Sciatic nerve (tissue), 2 donors: Measurements from ENCODE around the gene FAM124B. TPM values are rescaled to one million over a fixed set of nuclear protein-coding genes. Genes with fewer than 3 reads are reported as not detected.
"Not testable (repeated sequence)": the region's sequence is repeated elsewhere in the genome, so short reads cannot be mapped to it uniquely, and the experiment has no call there.

Experiments used
- ATAC-seq: fragments of 200-7000 bp; cut with Tn5 transposase; one replicate; pipeline ENCODE4 v1.9.1; 2020; ENCODE audit warnings: mild to moderate bottlenecking, moderate library complexity
- DNase-seq: peaks from one replicate; pipeline ENCODE4 v3.0.0-alpha.2; 2020; ENCODE audit warnings: low spot score
- intact Hi-C: fragments of 100-400 bp; cut with DNase I; formaldehyde crosslinking; loops from one replicate; pipeline ENCODE4 v1.14.2; 2022
- total RNA-seq: library from RNA; stranded (reverse); fragmentation: NEBNext Ultra II Directional; extraction: Animal tissue kit (Norgen Biotek cat#: 25700); gene quantifications from one replicate; pipeline ENCODE4 v1.2.1, GENCODE V29; 2021
- donor health status: DM: no; HTN: no; CAD: no.
- donor health status: DM: no; HTN: no; CAD: no.

FAM124B gene
- total RNA-seq, 1 donor from 2014 or later, result 6.3 TPM

DNA sequence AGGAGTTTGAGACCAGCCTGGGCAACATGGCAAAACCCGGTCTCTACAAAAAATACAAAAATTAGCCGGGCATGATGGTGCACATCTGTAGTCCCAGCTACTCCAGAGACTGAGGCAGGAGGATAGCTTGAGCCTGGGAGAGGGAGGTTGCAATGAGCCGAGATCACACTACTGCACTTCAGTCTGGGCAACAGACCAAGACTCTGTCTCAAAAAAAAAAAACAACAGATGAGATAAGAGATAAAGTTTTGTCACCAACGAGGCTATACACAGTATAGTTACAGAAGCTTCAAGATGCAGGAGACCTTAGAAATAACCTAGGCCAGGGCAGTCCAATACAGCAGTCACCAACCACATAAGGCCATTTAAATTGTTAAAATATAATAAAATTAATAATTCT, 9.4 kb downstream of the FAM124B start:
- no peak for DNase-seq
- intact Hi-C loops, result no loop called here
- ATAC-seq, result no peak

DNA sequence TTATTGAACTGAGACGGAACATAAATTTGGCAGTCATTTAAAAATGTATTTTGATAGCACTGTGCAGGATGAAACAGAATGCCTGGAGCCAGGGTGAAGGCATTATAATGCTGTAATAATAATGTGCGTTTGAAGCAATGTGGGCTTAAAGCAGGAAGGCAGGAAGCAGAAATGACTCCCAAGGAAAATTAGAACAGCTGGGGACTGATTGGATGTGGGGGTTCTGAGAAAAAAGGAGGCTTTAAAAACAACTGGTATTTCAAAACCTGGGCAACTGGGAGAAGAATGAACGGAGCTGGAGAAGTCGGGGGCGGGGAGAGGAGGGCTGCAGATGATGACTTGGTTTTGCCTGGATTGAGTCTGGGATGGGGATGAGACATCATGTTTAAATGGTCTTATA, 12.6 kb downstream of the FAM124B start:
- ATAC-seq (no peak), DNase-seq (no peak)
- intact Hi-C loops, result no loop called here

DNA sequence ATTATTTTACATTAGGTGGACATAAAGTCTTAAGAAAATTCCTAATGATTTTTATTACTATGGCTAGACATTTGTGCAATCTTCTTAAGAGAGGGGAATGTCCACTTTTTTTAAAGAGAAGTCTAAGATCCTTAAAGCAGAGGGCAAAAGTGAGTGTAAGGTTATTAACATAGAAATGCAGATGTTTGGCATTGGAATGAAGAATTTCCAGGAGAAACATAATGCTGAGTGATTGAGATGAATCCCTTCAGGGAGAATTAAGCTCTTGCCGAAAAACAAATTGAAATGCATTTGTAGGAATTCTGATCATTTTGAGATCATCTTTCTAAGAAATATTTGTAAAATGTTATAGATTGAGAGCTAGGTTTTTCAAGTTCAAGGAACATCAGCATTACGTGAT, 15.0 kb downstream of the FAM124B start:
- no peak for DNase-seq
- intact Hi-C loops, result no loop called here
- no peak for ATAC-seq

DNA sequence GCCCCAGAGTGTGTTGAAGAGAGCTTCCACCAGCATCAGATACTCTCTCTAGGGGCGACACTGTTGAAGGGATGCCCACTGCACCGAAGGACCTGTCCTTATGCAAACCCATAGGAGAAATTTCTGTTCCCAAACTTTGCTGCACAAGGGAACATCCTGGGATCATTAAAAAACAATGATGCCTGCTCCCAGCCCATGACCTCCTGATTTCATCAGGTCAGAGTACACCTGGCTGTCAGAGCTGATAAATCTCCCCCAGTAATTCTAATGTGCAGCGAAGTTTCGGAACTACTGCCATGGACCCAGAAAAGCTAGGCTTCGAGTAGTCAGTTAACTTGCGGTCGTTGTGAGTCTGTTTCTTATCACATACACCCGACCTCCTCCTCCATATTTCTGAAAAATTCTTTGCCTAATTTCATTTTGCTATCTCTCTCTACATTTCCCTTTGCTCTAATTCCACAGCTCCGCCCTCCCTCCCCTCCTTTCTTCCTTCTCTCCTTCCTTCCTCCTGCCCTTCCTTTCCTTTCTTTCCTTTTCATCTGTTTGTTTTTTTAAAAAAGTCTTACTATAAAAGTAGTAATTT, 18.8 kb downstream of the FAM124B start:
- DNase-seq (no peak), ATAC-seq (no peak)
- intact Hi-C loops, result no loop called here

DNA sequence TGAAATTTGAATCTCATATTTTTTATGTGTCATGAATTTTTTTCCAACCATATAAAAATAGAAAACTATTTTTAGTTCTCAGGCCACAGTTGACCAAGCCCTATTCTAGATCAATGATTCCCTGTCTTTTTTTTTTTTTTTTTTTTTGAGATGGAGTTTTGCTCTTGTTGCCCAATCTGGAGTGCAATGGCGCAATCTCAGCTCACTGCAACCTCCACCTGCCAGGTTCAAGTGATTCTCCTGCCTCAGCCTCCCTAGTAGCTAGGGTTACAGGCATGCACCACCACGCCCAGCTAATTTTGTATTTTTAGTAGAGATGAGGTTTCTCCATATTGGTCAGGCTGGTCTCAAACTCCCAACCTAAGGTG, 19.6 kb downstream of the FAM124B start:
- DNase-seq, ATAC-seq, intact Hi-C loops: not testable (repeated sequence)

DNA sequence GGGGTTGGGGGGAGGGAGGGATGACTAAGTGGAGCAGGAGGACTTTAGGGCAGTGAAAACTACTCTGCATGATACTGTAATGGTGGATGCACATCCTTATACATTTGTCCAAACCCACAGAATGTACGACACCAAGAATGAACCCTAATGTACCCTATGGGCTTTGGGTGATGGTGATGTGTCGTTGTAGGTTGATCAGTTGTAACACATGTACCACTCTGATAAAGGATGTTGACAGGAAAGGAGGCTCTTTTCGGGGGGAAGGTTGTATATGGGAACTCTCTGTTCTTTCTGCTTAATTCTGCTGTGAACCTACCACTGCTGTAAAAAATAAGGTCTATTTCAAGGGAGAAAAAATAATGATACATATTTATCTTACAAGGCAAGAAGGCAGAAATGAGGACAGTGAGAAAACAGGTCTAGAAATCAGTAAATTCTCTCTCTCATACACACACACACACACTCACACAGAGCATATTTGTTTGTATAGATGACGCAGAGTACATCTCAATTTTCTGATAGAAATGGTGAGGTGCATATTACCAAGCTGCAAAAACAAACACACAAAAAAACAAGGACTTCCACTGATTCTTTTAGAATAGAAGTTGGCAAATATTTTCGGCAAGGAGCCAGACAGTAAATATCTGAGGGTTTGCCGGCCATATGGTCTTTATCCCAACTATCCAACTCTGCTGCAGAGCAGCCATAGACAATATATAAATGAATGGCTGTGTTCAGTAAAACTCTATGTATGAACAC, 20.2 kb downstream of the FAM124B start:
- intact Hi-C loops, result no loop called here
- DNase-seq, result no peak
- ATAC-seq, result no peak

DNA sequence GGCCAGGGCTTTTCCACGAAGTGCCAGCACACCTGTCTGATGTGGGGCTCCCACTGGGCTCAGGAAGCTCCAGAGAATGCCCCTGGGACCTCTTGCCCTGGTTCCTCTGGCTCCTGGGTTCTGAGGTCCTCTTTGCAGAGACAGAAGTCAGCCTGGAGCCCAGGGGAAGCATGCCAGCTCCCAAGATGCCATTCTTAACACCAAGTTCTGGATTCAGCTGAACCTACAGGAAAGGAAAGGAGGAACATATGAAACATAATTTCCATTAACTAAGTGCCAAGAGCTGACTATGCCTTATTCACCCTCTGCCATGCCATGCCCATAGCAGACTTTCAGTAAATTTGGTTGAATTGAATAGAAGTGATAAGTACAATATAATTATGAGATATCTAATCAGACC, 21.9 kb downstream of the FAM124B start:
- intact Hi-C loops, result no loop called here
- peak; percentile 42 for ATAC-seq

DNA sequence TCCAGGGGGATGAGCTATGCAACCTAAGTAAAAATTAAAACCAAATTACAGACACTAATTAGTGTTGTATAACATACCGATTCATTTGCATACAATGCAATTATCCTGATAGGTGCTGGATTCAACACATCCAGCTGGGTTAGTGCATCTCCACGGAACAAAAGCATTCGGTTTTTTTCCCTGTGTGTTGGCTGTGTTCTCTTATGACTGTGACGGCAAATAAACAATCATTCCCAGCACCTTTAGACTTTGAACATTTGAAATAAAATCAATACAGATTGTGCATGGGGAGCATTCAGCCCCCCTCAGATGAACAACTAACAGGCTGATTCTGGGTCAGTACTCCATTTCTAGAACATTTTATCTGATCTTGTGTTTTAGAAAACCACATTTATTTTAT, 22.7 kb downstream of the FAM124B start:
- no peak for ATAC-seq
- no peak for DNase-seq
- intact Hi-C loops, result no loop called here

More for the DNA sequence above, 21.9 kb downstream of the FAM124B start:
- no peak for DNase-seq

DNA sequence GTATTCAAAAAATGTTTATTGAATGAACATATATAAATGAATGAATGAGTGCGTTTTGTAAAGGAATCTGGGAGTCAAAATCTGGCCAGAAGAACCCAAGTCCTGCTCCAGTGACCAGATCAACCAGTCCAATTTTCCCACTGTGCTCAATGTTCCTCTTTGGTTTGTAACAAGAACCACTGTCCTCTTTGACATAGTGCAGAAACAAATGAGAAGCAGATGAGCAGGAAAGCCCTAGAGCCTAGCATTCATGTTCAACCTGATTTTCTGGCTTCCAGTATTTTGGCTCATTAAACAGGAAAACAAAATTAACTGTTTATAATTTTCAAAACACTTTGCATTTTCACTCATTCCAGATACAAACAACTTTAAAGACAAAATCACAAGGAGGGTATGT, 23.2 kb downstream of the FAM124B start:
- peak; percentile 86 for ATAC-seq
- no peak for DNase-seq
- intact Hi-C loops, result no loop called here

DNA sequence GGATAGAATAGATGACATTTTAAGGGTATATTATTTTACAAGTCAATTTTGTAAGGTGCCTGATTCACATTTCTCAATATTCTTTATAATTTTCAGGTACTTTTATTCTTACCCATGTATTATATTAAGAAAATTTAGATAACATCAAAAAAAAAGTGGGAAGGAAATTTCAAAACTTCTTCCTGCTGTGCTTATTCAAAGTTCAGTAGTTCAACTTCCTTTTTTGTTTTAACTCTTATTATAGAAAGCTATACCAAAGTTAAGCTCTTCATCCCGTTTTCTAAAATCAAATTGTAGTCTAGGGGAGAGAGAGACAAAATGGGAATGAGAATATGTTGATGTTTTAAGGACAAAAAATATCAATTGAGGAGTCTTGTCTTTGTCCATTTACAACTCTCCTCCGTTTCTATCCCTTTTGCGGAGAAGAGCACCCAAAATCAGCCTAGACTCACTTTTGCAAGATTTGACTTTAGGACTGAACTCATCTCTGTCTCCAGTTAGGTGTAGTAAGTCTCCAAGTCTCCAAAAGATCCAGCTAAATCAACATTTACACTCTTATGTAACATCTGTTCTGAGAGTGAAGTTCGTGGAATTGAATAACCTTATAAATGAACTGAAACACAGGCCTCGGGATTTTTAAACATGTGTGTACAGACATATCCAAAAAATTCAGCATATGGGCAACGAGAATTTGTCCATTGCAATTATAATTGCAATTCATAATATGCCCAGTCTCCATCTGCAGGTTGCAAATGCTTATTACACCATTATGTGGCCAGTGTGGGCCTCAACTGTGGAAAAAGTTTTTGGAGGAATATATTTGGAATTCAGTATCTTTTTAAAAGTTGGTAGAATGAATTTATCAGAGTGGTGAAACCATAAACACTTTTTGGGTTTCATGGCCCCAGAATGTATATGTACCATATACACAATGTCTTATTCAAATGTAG, 23.9 kb downstream of the FAM124B start:
- intact Hi-C loops, result no loop called here
- DNase-seq, result no peak

DNA sequence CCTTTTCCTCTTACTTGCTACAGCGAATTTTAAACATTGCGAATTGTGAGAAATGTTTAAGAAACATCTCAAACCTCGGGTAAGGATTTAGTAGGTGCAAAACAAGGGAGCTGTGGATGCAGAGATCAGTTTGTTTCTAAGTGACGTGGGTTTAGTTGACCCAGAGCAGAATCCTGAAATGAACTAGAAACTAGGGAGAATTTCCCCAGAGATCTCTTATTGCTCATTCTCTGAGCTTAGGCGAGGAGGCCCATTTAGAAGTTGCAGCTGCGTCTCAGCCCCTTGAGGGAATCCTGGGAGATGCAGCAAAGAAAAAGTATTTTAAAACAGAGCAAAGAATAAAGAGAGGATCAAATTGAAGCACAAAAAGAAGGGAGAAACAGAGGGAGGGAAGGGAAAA, 29.3 kb downstream of the FAM124B start:
- DNase-seq (no peak), ATAC-seq (peak; percentile 68)
- intact Hi-C loops, result no loop called here

More for the DNA sequence above, 23.9 kb downstream of the FAM124B start:
- ATAC-seq, result peak; percentile 87

DNA sequence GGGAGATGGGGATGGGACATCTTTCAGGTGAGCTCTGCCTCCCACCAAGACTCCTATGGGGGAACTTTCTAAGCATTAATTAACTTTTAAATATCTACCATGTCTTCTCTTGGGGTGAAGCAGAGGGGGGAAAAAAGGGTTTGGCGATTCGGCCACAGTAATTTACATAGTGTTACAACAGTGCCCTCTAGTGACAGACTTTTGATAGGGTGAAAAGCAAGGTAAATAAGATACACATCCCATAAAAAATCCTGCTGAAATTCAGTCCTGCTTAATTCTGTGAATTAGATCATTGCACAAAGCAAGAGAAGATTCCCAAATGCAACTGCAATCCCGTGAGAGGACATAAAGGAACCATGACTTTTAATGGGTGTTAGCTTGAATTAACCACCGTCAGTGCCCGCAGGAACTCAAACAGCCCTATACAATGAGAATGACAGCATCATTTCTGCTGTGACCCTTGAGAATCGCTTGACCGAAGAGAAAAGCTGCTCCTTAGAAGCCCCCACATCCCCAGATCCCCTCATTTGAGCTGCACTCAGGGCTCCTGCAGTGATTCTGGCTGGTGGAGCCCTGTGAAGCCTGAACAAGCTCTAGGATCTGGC, 32.8 kb downstream of the FAM124B start:
- intact Hi-C loops, result loop anchor here (10.0 kb wide), 1 partner anchor 76 kb away; no protein-coding TSS in a partner anchor
- ATAC-seq (no peak), DNase-seq (no peak)

DNA sequence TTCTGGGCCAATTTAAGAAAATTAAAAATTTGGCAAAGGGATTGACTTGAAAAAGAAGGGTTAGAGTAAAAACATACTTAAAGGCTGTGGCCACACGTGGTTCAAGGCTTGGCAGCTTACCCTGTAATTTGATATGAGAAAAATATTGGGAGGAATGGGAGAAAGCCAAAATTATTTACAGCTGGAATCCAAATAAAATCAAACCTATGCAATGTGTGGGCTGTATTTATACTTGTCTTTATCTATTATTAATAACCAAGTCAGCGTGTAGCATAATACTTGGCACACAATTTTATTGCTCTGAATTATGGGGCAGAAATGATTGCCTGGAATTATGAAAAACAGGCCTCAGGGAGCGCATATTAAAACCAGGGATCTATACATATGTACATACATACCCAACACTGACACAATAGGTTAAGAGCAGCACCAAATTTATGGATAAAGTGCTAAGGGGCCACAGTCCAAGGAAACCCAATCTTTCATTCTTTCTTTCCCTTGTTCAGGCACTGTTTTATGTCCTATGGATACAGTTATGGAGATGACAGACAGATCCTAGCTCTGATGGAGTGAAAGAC, 35.6 kb downstream of the FAM124B start:
- DNase-seq (no peak), ATAC-seq (no peak)
- intact Hi-C loops, result loop anchor here (10.0 kb wide), 1 partner anchor 78 kb away; no protein-coding TSS in a partner anchor

DNA sequence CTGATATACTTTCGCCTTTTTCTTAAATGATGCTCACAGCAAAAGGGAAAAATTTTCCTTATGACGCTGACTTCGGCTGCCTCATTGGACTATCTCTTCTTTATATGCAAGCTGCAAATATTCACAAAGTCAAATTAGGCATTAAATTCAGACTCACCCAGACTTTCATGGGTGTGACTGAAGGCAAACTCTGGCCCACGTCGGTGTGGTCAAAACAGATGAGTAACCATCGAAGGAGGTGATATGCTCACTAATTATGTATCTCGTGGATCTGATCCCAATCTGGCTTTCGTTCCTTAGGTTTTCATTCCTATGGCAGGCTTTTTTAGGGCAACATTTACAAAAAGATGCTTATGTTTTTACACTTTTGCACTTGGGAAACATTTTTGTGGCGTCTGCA, 36.6 kb downstream of the FAM124B start:
- intact Hi-C loops, result loop anchor here (10.0 kb wide), 1 partner anchor 79 kb away; no protein-coding TSS in a partner anchor
- ATAC-seq (no peak), DNase-seq (no peak)

DNA sequence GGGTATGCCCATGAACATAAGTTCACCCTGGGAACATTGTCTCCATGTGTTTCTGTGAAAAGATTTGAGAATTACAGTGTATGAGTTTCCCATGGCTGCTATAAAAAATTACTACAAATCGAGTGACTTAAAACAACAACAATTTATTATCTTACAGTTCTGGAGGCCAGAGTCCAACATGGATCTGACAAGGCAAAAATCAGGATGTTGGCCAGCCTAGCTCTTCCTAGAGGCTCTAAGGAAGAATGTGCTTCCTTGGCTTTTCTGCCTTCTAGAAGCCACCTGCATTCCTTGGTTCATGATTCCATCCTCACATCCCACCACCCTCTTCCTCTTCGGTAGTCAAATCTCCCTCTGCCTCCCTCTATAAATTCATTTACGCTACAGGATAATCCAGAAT, 38.6 kb downstream of the FAM124B start:
- ATAC-seq, result no peak
- DNase-seq, result no peak
- intact Hi-C loops, result loop anchor here (10.0 kb wide), 1 partner anchor 82 kb away; no protein-coding TSS in a partner anchor

DNA sequence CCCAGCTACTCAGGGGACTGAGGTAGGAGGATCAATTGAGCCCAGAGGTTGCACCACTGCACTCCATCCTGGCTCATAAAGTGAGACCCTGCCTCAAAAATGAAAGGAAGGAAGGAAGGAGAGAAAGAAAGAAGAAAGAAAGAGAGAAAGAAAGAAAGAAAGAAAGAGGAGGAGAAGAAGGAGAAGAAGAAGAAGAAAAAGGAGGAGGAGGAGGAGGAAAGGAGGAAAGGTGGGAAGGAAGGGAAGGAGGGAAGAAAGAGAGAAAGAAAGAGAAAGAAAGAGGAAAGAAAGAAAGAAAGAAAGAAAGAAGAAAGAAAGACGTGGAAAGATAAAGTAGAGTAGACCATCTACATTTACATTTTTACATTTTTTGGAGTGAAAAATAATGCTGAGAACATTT, 39.8 kb downstream of the FAM124B start:
- intact Hi-C loops, result loop anchor here (10.0 kb wide), 1 partner anchor 83 kb away; no protein-coding TSS in a partner anchor
- no peak for DNase-seq
- no peak for ATAC-seq

DNA sequence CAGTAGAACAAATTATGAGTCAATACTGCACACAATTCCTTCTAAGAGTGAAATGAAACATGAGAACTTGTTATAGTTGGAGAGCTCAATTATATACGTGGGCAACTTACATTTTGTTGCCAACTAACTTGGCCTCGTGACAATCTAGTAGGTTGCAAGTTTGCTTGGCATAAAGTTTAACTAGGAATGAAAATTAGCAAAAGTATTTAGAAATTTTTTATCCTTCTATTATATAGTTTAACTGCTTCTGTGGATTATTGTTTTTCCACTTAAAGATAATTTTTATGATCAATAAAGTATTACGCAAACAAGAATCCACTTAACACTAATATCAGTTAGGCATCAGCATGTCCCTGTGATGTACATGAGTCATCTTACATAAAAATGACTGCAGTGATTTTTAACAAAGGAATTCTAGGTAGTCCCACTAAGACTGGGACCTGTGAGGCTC, 41.1 kb downstream of the FAM124B start:
- intact Hi-C loops, result loop anchor here (10.0 kb wide), 1 partner anchor 84 kb away; no protein-coding TSS in a partner anchor
- no peak for ATAC-seq
- DNase-seq, result no peak

DNA sequence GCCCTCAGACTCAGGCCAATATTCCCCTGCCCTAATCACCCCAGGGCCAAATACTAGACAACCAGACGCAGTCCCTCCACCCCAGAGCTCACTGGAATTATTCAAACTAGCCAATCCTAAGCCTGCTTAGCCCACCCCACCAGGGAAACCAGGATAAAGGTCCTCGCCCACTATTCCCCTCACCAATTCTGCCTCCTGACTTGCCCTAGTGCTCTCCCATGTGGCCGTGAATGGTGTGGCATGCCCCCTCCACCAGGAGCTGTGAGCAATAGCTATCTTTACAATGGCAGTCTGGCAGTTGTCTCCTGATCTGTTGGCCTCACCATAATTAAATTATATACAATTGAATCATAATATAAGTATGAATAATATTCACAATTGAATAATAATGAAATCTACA, 42.3 kb downstream of the FAM124B start:
- intact Hi-C loops, result loop anchor here (5.0 kb wide), 1 partner anchor 288 kb away; no protein-coding TSS in a partner anchor
- DNase-seq (no peak), ATAC-seq (no peak)
